GM19023 (cell line): ENCODE results near the gene NEK11.

Experiments
- ATAC-seq: cut with Tn5 transposase; IDR thresholded peaks from one replicate; pipeline ENCODE4 v1.9.1; 2021; ENCODE audit warnings: mild to moderate bottlenecking, moderate library complexity; ENCODE audit not compliant: unreplicated experiment

NEK11 gene

GRCh38 chr3:131125684-131126083 is 99.0 kb downstream of the NEK11 start:
- ATAC-seq, result no peak

DNA sequence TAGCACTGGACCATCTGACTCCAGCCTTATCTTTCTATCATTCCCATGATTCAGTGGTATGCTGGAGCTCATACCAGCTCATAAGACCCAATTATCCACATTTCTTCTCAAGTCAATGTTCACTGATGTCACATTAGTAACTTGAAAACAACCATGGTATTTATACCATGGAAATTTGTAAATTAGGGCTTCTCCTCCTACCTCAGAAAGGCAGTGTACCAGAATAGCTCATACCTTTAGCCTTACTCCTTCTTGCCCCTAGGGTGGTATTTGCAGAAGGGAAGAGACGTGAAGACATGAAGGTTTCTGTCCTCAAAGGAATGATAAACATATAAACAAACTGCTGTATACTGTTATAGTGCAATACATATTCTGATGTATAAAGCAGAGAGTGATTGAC is 114.2 kb downstream of the NEK11 start:
- no peak for ATAC-seq

DNA sequence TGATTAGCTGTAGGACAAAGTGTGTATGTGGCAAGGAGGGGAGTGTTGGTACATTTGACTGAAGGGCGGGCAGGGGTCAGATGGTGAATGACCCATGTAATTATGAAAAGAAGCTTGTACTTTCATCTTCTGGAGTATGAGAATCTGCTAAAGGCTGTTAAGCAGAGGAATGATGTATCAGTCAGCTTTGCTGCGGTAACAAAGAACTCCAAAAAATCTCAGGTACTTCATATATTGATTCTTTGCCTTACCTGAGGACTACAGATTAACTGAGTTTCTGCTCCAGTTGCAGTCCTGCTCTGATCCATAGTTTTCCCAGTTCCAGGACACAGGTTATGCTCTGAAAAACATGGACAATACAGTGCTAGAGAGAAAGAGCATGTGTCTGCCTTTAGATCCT is 115.1 kb downstream of the NEK11 start:
- ATAC-seq, result no peak

DNA sequence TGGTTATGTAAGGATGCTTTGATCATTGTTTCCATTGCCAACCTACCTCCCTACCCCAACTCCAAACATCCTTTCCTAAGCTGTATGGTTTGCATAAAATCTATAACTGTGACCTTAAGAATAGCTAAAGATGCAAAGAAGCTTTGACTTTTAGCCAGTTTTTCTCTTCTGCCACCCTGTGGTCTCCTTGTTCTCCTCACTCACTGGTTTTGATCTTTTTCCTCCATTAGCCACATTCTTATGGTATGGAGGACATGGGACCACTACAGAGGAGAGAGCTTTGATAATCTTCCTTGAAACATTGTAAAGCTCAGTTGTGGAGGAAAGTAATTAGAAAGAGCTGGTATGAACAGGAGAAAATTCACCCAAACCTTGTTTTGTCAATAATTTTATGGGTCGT is 115.9 kb downstream of the NEK11 start:
- no peak for ATAC-seq

- ATAC-seq, result no peak
These were observed 117.1 kb downstream of the NEK11 start for GRCh38 chr3:131143802-131144201.

GRCh38 chr3:131147534-131147933 is 120.9 kb downstream of the NEK11 start:
- ATAC-seq, result no peak

DNA sequence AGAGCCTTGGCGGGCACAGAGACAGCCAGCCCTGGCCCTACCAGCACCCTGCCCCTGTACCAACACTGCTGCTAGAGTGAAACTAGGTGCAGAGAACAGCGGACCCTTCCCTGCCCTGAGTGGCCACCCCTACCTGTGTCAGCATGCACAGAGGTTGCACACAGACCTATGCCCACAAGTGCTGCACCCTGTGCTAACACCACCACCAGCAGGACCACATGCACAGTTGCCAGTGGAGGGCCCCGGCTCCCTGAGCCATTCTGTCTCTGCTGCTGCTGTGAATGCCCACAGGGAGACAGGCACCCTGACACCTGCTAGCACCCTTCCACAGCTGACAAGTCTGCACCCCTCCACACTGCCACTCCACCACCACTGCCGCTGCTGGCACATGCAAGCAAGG is 131.8 kb downstream of the NEK11 start:
- no peak for ATAC-seq

- ATAC-seq, result no peak
These were observed 135.8 kb downstream of the NEK11 start for GRCh38 chr3:131162516-131162915.

GRCh38 chr3:131167867-131168266 is 141.2 kb downstream of the NEK11 start:
- ATAC-seq, result no peak

GRCh38 chr3:131169331-131169730 is 142.7 kb downstream of the NEK11 start:
- no peak for ATAC-seq

DNA sequence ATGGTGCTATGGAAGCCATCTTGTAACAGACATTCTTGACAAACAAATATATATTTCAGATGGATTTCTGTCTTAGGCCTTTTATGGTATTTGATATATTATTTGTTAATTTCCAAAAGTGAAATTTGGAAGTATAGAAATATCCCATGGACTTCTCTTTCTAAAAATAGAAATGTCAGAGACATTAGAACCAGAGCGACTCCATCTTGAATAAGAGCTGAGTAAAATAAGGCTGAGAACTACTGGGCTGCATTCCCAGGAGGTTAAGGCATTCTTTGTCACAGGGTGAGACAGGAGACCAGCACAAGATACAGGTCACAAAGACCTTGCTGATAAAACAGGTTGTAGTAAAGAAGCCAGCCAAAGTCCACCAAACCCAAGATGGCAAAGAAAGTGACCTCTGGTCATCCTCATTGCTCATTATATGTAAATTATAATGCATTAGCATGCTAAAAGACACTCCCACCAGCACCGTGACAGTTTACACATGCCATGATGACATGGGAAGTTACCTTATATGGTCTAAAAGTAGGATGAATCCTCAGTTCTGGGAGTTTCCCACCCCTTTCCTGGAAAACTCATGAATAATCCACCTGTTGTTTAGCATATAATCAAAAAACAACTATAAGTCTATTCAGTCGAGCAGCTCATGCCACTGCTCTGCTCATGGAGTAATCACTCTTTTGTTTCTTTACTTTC is 146.0 kb downstream of the NEK11 start:
- ATAC-seq, result no peak

DNA sequence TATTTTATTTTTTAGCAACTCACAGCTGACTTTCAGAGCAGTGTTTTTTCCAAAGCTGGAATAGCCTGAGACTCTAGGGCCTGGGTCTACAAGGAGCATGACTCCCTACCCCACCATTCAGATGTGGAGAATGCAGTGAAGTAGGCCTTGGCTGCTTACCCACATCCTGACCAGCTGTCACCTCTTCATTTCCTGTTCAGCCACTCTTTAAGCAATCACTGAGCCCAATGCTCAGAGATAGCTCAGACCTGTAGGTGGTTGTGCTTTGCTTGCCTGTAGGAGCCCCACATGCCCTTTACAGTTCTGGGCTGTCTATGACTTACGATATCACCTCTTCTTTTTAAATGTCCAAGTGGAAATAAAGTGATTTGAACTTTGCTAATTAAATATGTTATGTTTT is 148.1 kb downstream of the NEK11 start:
- ATAC-seq, result peak; percentile 82

DNA sequence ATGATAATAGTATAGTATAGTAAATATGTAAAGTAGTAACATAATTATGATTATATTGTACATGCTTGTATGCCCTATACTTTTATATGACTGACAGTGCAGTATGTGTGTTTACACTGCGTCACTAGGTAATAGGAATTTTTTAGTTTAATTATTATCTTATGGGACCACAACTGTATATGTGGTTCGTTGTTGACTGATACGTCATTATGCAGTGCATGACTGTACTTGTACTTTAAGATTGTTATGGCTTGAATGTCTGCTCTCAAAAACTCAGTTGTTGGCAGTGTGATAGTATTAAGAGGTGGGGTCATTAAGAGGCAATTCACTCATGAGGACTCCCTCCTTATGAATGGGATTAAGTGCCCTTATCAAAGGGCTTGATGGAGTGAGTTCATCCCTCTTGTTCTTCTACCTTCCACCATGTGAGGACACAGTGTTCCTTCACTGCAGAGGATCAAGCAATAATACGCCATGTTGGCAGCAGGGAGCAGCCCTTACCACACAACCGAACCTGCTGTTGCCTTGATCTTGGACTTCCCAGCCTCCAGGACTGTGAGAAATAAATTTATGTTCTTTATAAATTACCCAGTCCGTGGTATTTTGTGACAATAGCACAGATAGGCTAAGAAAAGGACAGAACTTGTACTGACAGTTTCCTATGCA is 152.2 kb downstream of the NEK11 start:
- ATAC-seq, result no peak

GRCh38 chr3:131192701-131193100 is 166.0 kb downstream of the NEK11 start:
- ATAC-seq, result no peak

DNA sequence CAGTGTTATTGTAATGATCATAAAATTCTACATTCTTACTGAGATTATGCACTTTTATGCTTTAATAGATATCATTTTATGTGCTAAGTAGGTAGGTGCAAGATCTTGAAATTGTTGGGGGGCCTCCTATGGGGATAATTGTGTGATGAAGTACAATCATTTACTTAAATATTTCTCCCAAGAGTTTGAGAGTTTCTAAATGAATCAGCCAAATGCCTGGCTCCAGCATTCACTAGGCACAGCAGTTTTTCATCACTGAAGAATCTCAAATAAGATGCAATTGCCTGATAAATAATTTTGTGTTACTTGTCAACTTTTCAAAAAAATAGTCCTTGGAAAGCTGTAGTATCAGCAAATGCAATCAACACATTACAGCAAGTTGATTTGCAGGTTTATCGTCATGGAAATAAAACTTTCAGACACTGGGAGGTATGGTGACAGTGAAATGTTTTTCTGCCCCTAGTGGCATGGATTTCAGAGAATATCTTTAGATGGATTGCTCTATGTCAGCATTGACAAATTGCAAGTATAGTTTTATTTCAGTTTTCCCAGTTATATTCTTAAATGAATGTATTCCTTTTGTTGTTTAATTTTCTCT is 167.1 kb downstream of the NEK11 start:
- no peak for ATAC-seq

DNA sequence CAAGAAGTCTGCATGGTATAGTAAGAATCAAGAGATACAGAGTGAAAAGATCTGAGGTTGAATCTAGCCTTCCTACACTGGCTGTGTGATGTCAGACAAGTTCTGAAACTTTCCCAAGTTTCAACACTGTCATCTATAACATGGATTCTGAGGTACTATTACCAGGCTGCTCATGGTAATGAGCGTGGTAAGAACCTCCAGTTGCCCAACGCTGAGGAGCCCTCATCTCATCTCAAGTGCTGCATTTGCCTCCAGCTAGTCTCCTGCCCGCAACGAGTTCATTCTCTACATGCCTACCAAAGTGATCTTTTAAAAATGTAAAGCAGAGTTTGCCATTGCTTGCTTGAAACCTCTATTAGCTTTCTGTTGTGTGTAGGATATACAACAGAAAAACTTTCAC is 168.1 kb downstream of the NEK11 start:
- ATAC-seq, result no peak

GRCh38 chr3:131200636-131201199 is 174.0 kb downstream of the NEK11 start:
- ATAC-seq, result no peak

DNA sequence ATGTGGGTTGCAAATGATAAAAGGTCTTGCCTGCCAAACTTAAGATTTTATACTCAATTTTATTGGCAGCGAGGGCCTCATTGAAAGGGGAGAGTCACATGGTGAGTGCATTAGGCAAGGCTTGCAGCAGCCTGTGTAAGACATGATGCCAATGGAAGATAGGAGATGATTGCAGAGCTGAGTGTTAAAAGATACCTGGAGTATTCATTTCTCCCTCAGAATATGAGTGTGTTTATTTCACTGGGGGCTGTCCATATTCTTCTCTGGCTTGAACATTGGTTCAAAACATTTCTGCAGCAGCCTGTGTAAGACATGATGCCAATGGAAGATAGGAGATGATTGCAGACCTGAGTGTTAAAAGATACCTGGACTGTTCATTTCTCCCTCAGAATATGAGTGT is 189.7 kb downstream of the NEK11 start:
- ATAC-seq, result no peak

DNA sequence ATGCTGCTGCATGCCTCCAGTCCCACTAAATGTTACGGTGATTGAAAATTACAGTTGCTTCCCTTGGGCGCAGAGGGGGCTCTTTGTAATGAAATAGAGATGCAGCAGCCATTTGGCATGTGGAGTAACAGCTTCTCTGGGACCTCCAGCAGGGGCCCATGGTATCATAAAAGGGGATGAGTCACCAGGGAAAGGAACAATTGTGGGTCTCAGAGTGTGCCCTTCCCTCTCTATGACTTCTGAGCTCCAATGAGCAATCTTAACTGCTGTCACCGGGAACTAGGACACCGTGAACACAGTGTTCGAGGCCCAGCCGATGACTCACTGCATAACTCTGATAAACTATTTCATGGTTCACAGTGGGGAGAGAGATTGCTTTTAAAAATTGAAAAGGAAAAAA is 190.1 kb downstream of the NEK11 start:
- no peak for ATAC-seq

DNA sequence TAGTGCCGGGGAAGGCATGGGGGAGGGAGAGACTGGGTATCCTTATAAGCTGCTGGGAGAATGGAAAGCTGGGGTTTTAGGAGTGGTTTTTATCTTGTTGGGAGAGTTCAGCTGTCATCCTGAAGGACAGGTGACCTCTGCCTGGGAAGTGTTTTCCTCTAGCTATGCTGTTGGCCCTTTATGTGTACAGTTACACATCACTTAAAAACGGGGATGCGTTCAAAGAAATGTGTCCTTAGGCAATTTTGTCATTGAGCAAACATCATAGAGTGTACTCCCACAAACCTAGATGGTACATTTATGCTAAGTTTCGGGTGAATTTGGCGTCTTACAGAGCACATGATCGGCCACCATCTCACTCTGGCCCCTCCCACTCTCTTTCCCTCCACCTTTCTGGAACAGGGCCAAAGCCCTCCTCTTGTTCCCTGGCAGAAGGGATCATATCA is 190.6 kb downstream of the NEK11 start:
- no peak for ATAC-seq

GRCh38 chr3:131218196-131218595 is 191.5 kb downstream of the NEK11 start:
- no peak for ATAC-seq

DNA sequence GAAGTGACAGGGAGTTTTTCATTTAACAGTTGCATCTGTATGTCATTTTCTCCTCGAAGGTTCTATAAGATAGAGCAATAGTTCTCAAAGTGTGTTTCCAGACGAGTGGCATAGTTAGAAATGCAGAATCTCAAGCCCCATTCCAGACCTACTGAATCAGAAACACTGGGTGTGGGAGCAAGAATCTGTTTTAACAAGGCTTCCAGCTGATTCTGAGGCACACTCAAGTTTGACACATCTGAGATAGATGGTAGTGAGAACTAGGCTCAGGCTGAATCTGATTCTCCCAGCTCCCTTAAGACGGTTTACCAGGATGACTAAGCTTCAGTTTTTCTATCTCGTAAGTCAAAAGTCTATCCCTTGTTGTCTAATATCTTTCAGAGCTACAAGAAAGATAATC is 195.1 kb downstream of the NEK11 start:
- no peak for ATAC-seq
